H9 (cell line): ENCODE data around the gene NFYB. TPM values are rescaled to one million over a fixed set of nuclear protein-coding genes. Genes with fewer than 3 reads are reported as not detected.

Experiments used
- DNase-seq: peaks from one replicate; pipeline ENCODE4 v3.0.0-alpha.2; 2017
- H2AFZ ChIP-seq: one replicate; pipeline ENCODE4 v1.6.1; 2013; ENCODE audit warnings: mild to moderate bottlenecking, low read length, control low read depth, moderate library complexity
- H2AK5ac ChIP-seq: 2 replicates; pipeline ENCODE4 v1.6.1; 2013; ENCODE audit warnings: low read length, control low read depth, mixed read lengths; ENCODE audit not compliant: insufficient read length
- H2BK120ac ChIP-seq: one replicate; pipeline ENCODE4 v1.6.1; 2013; ENCODE audit warnings: low read depth, mild to moderate bottlenecking, low read length, control low read depth, inconsistent platforms; ENCODE audit not compliant: poor library complexity, severe bottlenecking
- H2BK12ac ChIP-seq: 2 replicates; pipeline ENCODE4 v1.6.1; 2013; ENCODE audit warnings: low read length, control low read depth, mixed read lengths, low read depth; ENCODE audit not compliant: insufficient read length
- H2BK15ac ChIP-seq: 2 replicates; pipeline ENCODE4 v1.6.1; 2013; ENCODE audit warnings: low read depth, low read length, control low read depth
- H2BK20ac ChIP-seq: one replicate; pipeline ENCODE4 v1.6.1; 2013; ENCODE audit warnings: low read depth, mild to moderate bottlenecking, low read length, control low read depth, inconsistent platforms; ENCODE audit not compliant: poor library complexity, severe bottlenecking
- H2BK5ac ChIP-seq: 2 replicates; pipeline ENCODE4 v1.6.1; 2013; ENCODE audit warnings: low read length, control low read depth, mixed read lengths; ENCODE audit not compliant: insufficient read length
- H3K14ac ChIP-seq: 2 replicates; pipeline ENCODE4 v1.6.1; 2013; ENCODE audit warnings: low read length, control low read depth; ENCODE audit not compliant: insufficient read depth
- H3K18ac ChIP-seq: 2 replicates; pipeline ENCODE4 v1.6.1; 2013; ENCODE audit warnings: low read depth, mild to moderate bottlenecking, mixed read lengths, low read length, control low read depth; ENCODE audit not compliant: insufficient read length
- H3K23ac ChIP-seq: 2 replicates; pipeline ENCODE4 v1.6.1; 2013; ENCODE audit warnings: low read length, control low read depth, mixed read lengths, low read depth; ENCODE audit not compliant: insufficient read length
- H3K23me2 ChIP-seq: 2 replicates; pipeline ENCODE4 v1.6.1; 2013; ENCODE audit warnings: low read depth, mild to moderate bottlenecking, mixed read lengths, low read length, control low read depth; ENCODE audit not compliant: insufficient read length, poor library complexity, severe bottlenecking
- H3K27ac ChIP-seq: 2 replicates; pipeline ENCODE4 v1.5.1; 2013; ENCODE audit warnings: low read length, control low read depth, mixed read lengths, low read depth; ENCODE audit not compliant: insufficient read length
- H3K27me3 ChIP-seq: 2 replicates; pipeline ENCODE4 v1.6.1; 2013; ENCODE audit warnings: low read length, control low read depth, inconsistent platforms; ENCODE audit not compliant: insufficient read depth
- H3K4ac ChIP-seq: 2 replicates; pipeline ENCODE4 v1.6.1; 2013; ENCODE audit warnings: low read depth, mild to moderate bottlenecking, control low read depth, inconsistent platforms, low read length, moderate library complexity
- H3K4me1 ChIP-seq: 2 replicates; pipeline ENCODE4 v1.6.1; 2013; ENCODE audit warnings: low read length, control low read depth, inconsistent platforms; ENCODE audit not compliant: insufficient read depth
- H3K4me2 ChIP-seq: 2 replicates; pipeline ENCODE4 v1.6.1; 2013; ENCODE audit warnings: low read length, control low read depth, mixed read lengths; ENCODE audit not compliant: insufficient read length, insufficient read depth
- H3K56ac ChIP-seq: 2 replicates; pipeline ENCODE4 v1.6.1; 2013; ENCODE audit warnings: low read depth, mild to moderate bottlenecking, mixed read lengths, low read length, control low read depth; ENCODE audit not compliant: insufficient read length
- H3K79me1 ChIP-seq: 2 replicates; pipeline ENCODE4 v1.6.1; 2013; ENCODE audit warnings: low read depth, mild to moderate bottlenecking, moderate library complexity, low read length, control low read depth, inconsistent platforms; ENCODE audit not compliant: insufficient read depth, poor library complexity, severe bottlenecking
- H3K79me2 ChIP-seq: 2 replicates; pipeline ENCODE4 v1.6.1; 2013; ENCODE audit warnings: low read length, control low read depth, inconsistent platforms; ENCODE audit not compliant: insufficient read depth
- H3K9ac ChIP-seq: 2 replicates; pipeline ENCODE4 v1.6.1; 2013; ENCODE audit warnings: low read length, control low read depth, mixed read lengths; ENCODE audit not compliant: insufficient read length; ENCODE audit errors: extremely low read depth
- H3K9me3 ChIP-seq: one replicate; pipeline ENCODE4 v1.6.1; 2013; ENCODE audit warnings: low read depth, low read length, inconsistent platforms; ENCODE audit not compliant: control insufficient read depth
- H3T11ph ChIP-seq: one replicate; pipeline ENCODE4 v1.6.1; 2013; ENCODE audit warnings: mild to moderate bottlenecking, low read length, control low read depth, inconsistent platforms
- H4K20me1 ChIP-seq: one replicate; pipeline ENCODE4 v1.6.1; 2013; ENCODE audit not compliant: control insufficient read depth, insufficient read length, insufficient read depth
- H4K5ac ChIP-seq: 2 replicates; pipeline ENCODE4 v1.6.1; 2013; ENCODE audit warnings: low read depth, mild to moderate bottlenecking, mixed read lengths, low read length, control low read depth; ENCODE audit not compliant: insufficient read length
- H4K8ac ChIP-seq: replicated peaks from 2 replicates; pipeline ENCODE4 v1.6.1; 2013; ENCODE audit warnings: low read length, control low read depth, mixed read lengths, low read depth; ENCODE audit not compliant: insufficient read length
- H4K91ac ChIP-seq: 2 replicates; pipeline ENCODE4 v1.6.1; 2013; ENCODE audit warnings: low read depth, mild to moderate bottlenecking, moderate library complexity, mixed read lengths, low read length, control low read depth; ENCODE audit not compliant: insufficient read length
- H3K27ac Mint-ChIP-seq, 3 experiments: 2 replicates in 2 of 3; 3 replicates in 1 of 3; pipeline ENCODE4 v1.8.0; 2020 to 2021; ENCODE audit warnings: mixed read lengths in 3 of 3, mild to moderate bottlenecking in 1 of 3, moderate library complexity in 1 of 3
- H3K27me3 Mint-ChIP-seq: 2 replicates; pipeline ENCODE4 v1.8.0; 2021; ENCODE audit warnings: low read depth, mild to moderate bottlenecking, moderate library complexity, mixed read lengths
- H3K36me3 Mint-ChIP-seq, 3 experiments: 2 replicates in 2 of 3; 3 replicates in 1 of 3; pipeline ENCODE4 v1.8.0; 2020 to 2021; ENCODE audit warnings: low read depth in 3 of 3, mixed read lengths in 3 of 3; ENCODE audit not compliant: insufficient read depth in 1 of 3
- H3K4me1 Mint-ChIP-seq, 2 experiments: 2 replicates each; pipeline ENCODE4 v1.8.0; 2020; ENCODE audit warnings: mixed read lengths in 2 of 2
- H3K4me3 Mint-ChIP-seq, 2 experiments: 2 replicates in 1 of 2; 3 replicates in 1 of 2; pipeline ENCODE4 v1.8.0; 2020 to 2021; ENCODE audit warnings: mild to moderate bottlenecking in 2 of 2, mixed read lengths in 2 of 2, moderate library complexity in 1 of 2
- H3K9me3 Mint-ChIP-seq, 2 experiments: 2 replicates in 1 of 2; 3 replicates in 1 of 2; pipeline ENCODE4 v1.8.0; 2020; ENCODE audit warnings: mild to moderate bottlenecking in 2 of 2, mixed read lengths in 2 of 2, moderate library complexity in 1 of 2
- WGBS: extraction: QIAGEN DNeasy Blood & Tissue Kit; methylation state at CpG from one replicate; pipeline ENCODE4 v1.1.7; 2013; ENCODE audit warnings: missing lambda C conversion rate, low lambda C conversion rate, mixed read lengths; ENCODE audit not compliant: insufficient read length; ENCODE audit errors: extremely low coverage; 5-methylcytosine and 5-hydroxymethylcytosine counted together
- total RNA-seq: library from RNA; stranded (reverse); gene quantifications from 2 replicates; pipeline ENCODE4 v1.2.1, GENCODE V29; 2021
- TF ChIP-seq, protein P1 (sequence below): fragments of 200-600 bp; sonication (generic); conservative IDR thresholded peaks from 3 replicates; pipeline ENCODE4 v1.8.0; 2021; ENCODE audit warnings: antibody characterized with exemption, mild to moderate bottlenecking

NFYB gene
- total RNA-seq, 1 experiment from 2014 or later = 52.5 TPM

DNA sequence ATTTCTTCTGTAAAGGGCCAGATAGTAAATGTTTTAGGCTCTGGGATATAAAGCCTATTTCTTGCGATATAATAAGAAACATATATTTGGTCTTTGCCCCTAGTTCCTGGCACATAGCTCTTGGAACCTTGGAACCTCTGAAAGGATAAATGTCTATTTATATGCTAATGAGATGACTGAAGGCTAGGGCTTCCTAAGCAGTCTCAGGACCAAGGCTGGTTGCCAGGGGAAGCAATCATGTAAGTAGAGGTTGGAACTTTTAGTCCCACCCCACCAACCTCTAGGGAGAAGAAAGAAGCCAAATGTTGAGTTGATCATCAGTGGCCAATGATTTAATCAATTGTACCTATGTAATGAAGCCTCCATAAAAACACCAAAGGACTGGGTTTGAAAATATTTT, 26.6 kb upstream of the NFYB start:
- Mint-ChIP-seq H3K4me3 (no peak overlapping the region), H3K4me1 (peaks cover 3 to 4% of the 10 kb centered on the region in 2 experiments; a peak in 3 of 4 replicates), H3K9me3 (no peaks in the 10 kb centered on the region; a peak in 1 of 5 replicates), H3K27me3 (no peaks in the 10 kb centered on the region), H3K36me3 (no peaks in the 10 kb centered on the region), H3K27ac (no peak overlapping the region)
- Histone ChIP-seq H3K79me2 (no peaks in the 10 kb centered on the region), H4K20me1 (no peaks in the 10 kb centered on the region), H3T11ph (no peak overlapping the region), H3K9me3 (no peaks in the 10 kb centered on the region), H3K23me2 (no peaks in the 10 kb centered on the region), H2BK120ac (no peak overlapping the region), H3K9ac (no peak overlapping the region), H3K56ac (no peak overlapping the region), H4K8ac (no peak overlapping the region), H3K4me1 (no peaks in the 10 kb centered on the region; the same call in 1 of the 2 replicates), H2BK12ac (no peak overlapping the region), H3K4ac (no peak overlapping the region), H2BK5ac (no peak overlapping the region), H4K5ac (no peak overlapping the region), H3K27ac (no peak overlapping the region), H3K18ac (no peak overlapping the region), H3K27me3 (no peaks in the 10 kb centered on the region), H3K4me2 (no peak overlapping the region), H4K91ac (no peak overlapping the region), H3K14ac (no peak overlapping the region), H3K23ac (no peak overlapping the region), H2BK20ac (no peak overlapping the region), H2BK15ac (no peak overlapping the region), H2AK5ac (no peak overlapping the region), H2AFZ (no peak overlapping the region), H3K79me1 (no peaks in the 10 kb centered on the region)
- TF ChIP-seq, protein P1, sequence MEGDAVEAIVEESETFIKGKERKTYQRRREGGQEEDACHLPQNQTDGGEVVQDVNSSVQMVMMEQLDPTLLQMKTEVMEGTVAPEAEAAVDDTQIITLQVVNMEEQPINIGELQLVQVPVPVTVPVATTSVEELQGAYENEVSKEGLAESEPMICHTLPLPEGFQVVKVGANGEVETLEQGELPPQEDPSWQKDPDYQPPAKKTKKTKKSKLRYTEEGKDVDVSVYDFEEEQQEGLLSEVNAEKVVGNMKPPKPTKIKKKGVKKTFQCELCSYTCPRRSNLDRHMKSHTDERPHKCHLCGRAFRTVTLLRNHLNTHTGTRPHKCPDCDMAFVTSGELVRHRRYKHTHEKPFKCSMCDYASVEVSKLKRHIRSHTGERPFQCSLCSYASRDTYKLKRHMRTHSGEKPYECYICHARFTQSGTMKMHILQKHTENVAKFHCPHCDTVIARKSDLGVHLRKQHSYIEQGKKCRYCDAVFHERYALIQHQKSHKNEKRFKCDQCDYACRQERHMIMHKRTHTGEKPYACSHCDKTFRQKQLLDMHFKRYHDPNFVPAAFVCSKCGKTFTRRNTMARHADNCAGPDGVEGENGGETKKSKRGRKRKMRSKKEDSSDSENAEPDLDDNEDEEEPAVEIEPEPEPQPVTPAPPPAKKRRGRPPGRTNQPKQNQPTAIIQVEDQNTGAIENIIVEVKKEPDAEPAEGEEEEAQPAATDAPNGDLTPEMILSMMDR = no peak
- no peak for DNase-seq
- whole genome bisulfite sequencing = no CpG with 5 or more reads among the region's 1 CpG
